ENCODE measurements around the gene MAP4K5. TPM values are rescaled to one million over a fixed set of nuclear protein-coding genes. Genes with fewer than 3 reads are reported as not detected.

MAP4K5 gene
- total RNA-seq, 1 donor from 2014 or later = 23.1 TPM

Other genes starting within 250 kb of the MAP4K5 start
- 14.1 and 14.2 TPM in 2 replicates for gene L2HGDH, start 220.3 kb downstream of the MAP4K5 start, total RNA-seq
- 13.6 and 16.2 TPM in 2 replicates for gene DMAC2L, start 220.2 kb downstream of the MAP4K5 start, total RNA-seq
- gene CDKL1, start 135.7 kb downstream of the MAP4K5 start, total RNA-seq = 3.6 and 5.0 TPM in 2 replicates
- gene ATL1, start 27.6 kb upstream of the MAP4K5 start, total RNA-seq = 1.3 and 2.1 TPM in 2 replicates
- 13.1 and 13.5 TPM in 2 replicates for gene SAV1, start 135.7 kb upstream of the MAP4K5 start, total RNA-seq

All from activated T-helper 2 cell treated with anti-CD3 and anti-CD28 coated beads, Interferon-gamma antibody, Interleukin-2, Interleukin-4, amounts not matched to agents 10 μg/mL and 5 μg/mL and 100 μg/mL, durations not matched to agents 14 hours and 24 hours and 36 hours (primary cell).